Gastroesophageal sphincter (tissue), 4 donors: ENCODE measurements around the gene TLE2. TPM values are rescaled to one million over a fixed set of nuclear protein-coding genes. Genes with fewer than 3 reads are reported as not detected.
A peak's percentile ranks its signal among the peaks of the same experiment; 100 is the strongest.

Source experiments
- ATAC-seq: fragments of 150-250 bp; one replicate; pipeline ENCODE4 v1.9.1; 2016; ENCODE audit warnings: mild to moderate bottlenecking, moderate library complexity
- H3K27ac ChIP-seq, 4 donors: fragments of 200-600 bp; sonication (generic) in 3 of 4; 1 replicate in 3 of 4; 2 replicates in 1 of 4; pipeline ENCODE4 v1.5.1; 2016 to 2019
- H3K27me3 ChIP-seq: fragments of 200-600 bp; sonication (generic); one replicate; pipeline ENCODE4 v1.5.1; 2019
- H3K36me3 ChIP-seq, 2 donors: fragments of 200-600 bp; sonication (generic); one replicate each; pipeline ENCODE4 v1.5.1; 2019; ENCODE audit warnings: control low read depth in 1 of 2
- H3K4me1 ChIP-seq, 3 donors: fragments of 200-600 bp; sonication (generic); 1 replicate in 2 of 3; 2 replicates in 1 of 3; pipeline ENCODE4 v1.5.1; 2016 to 2019; ENCODE audit warnings: control low read depth in 2 of 3
- H3K4me3 ChIP-seq, 2 donors: fragments of 200-600 bp; sonication (generic); one replicate each; pipeline ENCODE4 v1.5.1; 2019; ENCODE audit warnings: mild to moderate bottlenecking in 1 of 2, moderate library complexity in 1 of 2
- H3K9me3 ChIP-seq, 3 donors: fragments of 200-600 bp; sonication (generic); one replicate each; pipeline ENCODE4 v1.5.1; 2017 to 2019; ENCODE audit warnings: control low read depth in 2 of 3
- CTCF ChIP-seq, 4 experiments: fragments of 200-600 bp in 2 of 4; fragments of 450-650 bp in 2 of 4; sonication (generic) in 1 of 4; IDR thresholded peaks; one replicate each; pipeline ENCODE4 v1.5.1; 2017 to 2019; ENCODE audit warnings: antibody characterized with exemption in 4 of 4, mild to moderate bottlenecking in 2 of 4, moderate library complexity in 2 of 4
- EP300 ChIP-seq: sonication (generic); formaldehyde crosslinking; IDR thresholded peaks from one replicate; pipeline ENCODE4 v1.6.1; 2017; ENCODE audit warnings: antibody characterized with exemption, mild to moderate bottlenecking
- POLR2A ChIP-seq, 2 donors: fragments of 450-650 bp; IDR thresholded peaks; one replicate each; pipeline ENCODE4 v1.6.1; 2017; ENCODE audit warnings: antibody characterized with exemption in 2 of 2, mild to moderate bottlenecking in 2 of 2, moderate library complexity in 1 of 2
- POLR2AphosphoS5 ChIP-seq: sonication (generic); formaldehyde crosslinking; IDR thresholded peaks from one replicate; pipeline ENCODE4 v1.6.1; 2017; ENCODE audit warnings: antibody characterized with exemption
- WGBS, 2 donors: methylation state at CpG; one replicate each; pipeline ENCODE4 v1.1.5; 2018; ENCODE audit warnings: low coverage in 1 of 2; 5-methylcytosine and 5-hydroxymethylcytosine counted together
- total RNA-seq, 4 donors: library from RNA; depleted of rRNA; stranded (reverse); fragments of >200 nt; gene quantifications; one replicate each; pipeline ENCODE4 v1.1.0, GENCODE V29; 2016

TLE2 gene
- total RNA-seq, 4 donors from 2014 or later, result 27.1 to 46.1 (median 34.4) TPM

DNA sequence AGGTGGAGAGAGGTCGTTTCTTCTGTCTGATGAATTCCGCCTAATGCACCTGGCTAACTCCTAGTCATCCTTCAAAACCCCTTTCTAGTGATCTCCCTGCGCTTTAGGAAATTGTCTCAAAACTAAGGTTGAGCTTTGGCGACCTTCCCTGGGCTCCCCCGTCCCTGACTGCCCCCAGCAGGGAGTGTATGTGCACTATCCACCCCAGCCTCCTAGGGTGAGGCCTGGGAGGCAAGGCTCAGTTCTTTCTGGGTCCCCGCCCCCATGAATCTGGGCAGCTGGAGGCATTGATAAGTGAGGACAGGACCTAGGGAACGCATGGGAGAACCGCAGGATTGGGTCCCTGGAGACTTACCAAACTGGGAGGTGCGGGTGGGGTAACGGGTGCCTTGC is 51.3 kb downstream of the TLE2 start:
- Histone ChIP-seq H3K4me1 (peaks cover 4 to 72% (median 44%) of the 10 kb centered on the region in 3 donors), H3K27ac (peak overlapping the region in 3 of 4 donors; percentile 57 to 76 (median 71)), H3K9me3 (no peaks in the 10 kb centered on the region), H3K4me3 (peak overlapping the region in 1 of 2 donors; percentile 53), H3K36me3 (no peaks in the 10 kb centered on the region), H3K27me3 (no peaks in the 10 kb centered on the region)
- TF ChIP-seq EP300 (no peak), CTCF (IDR thresholded peaks at IDR 0.05) (no peak), POLR2AphosphoS5 (no peak), POLR2A (IDR thresholded peaks at IDR 0.05) (no peak)
- WGBS, 2 donors, result 67 to 80% methylated on average over 1 to 7 of the region's 10 CpGs
- ATAC-seq, result no peak

- 0 to 1% methylated on average over 5 to 9 of the region's 51 CpGs for WGBS, 2 donors
- H3K4me1 ChIP-seq, result peaks cover 4 to 72% (median 45%) of the 10 kb centered on the region in 3 donors
- TF ChIP-seq POLR2A (IDR thresholded peaks at IDR 0.05) (no peak), POLR2AphosphoS5 (peak; percentile 53), EP300 (no peak), CTCF (IDR thresholded peaks at IDR 0.05) (no peak)
- no peaks in the 10 kb centered on the region for H3K36me3 ChIP-seq
- ATAC-seq, result peak; percentile 92
- H3K9me3 ChIP-seq, result no peaks in the 10 kb centered on the region
- H3K27me3 ChIP-seq, result no peaks in the 10 kb centered on the region
- H3K4me3 ChIP-seq, result peak within 1 kb of the TSS; percentile 33 to 53
- H3K27ac ChIP-seq, result peak within 1 kb of the TSS in 3 of 4 donors; percentile 57 to 76 (median 71)
Measured at GRCh38 chr19:2977001-2977745, 51.9 kb downstream of the TLE2 start, which contains the start of gene TLE6. Gene TLE6, plus strand, starts transcription at chr19:2977564. Its CDS starts 670 bp downstream, at chr19:2978234.

DNA sequence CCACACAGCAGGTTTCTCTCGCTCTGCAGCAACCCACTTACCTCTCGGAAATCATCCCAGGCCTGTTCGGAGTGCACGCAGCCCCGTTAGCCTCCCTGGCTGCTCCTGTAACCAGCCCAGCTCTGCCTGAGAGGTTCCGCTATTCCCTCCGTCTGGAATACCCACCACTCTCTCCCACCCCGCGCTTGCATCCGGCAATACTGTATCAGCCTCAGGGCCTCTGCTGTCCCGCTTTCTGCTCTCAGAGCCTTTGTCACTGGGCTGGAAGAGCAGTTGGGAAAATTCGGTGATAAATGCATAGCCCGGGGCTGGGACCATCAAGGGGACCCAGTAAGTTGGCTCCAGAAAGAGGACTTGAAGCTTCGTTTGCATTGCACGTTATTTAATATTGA is 52.5 kb downstream of the TLE2 start:
- 3 to 10% methylated on average over 9 to 11 of the region's 15 CpGs for WGBS, 2 donors
- no peaks in the 10 kb centered on the region for H3K9me3 ChIP-seq
- no peak for ATAC-seq
- H3K4me3 ChIP-seq, result peak overlapping the region; percentile 33 to 53
- H3K36me3 ChIP-seq, result no peaks in the 10 kb centered on the region
- peak overlapping the region in 3 of 4 donors; percentile 21 to 76 (median 57) for H3K27ac ChIP-seq
- peaks cover 4 to 72% (median 48%) of the 10 kb centered on the region in 3 donors for H3K4me1 ChIP-seq
- TF ChIP-seq EP300, result no peak
- no peak for TF ChIP-seq POLR2AphosphoS5
- no peak for TF ChIP-seq CTCF (IDR thresholded peaks at IDR 0.05)
- TF ChIP-seq POLR2A (IDR thresholded peaks at IDR 0.05), result no peak
- no peaks in the 10 kb centered on the region for H3K27me3 ChIP-seq

DNA sequence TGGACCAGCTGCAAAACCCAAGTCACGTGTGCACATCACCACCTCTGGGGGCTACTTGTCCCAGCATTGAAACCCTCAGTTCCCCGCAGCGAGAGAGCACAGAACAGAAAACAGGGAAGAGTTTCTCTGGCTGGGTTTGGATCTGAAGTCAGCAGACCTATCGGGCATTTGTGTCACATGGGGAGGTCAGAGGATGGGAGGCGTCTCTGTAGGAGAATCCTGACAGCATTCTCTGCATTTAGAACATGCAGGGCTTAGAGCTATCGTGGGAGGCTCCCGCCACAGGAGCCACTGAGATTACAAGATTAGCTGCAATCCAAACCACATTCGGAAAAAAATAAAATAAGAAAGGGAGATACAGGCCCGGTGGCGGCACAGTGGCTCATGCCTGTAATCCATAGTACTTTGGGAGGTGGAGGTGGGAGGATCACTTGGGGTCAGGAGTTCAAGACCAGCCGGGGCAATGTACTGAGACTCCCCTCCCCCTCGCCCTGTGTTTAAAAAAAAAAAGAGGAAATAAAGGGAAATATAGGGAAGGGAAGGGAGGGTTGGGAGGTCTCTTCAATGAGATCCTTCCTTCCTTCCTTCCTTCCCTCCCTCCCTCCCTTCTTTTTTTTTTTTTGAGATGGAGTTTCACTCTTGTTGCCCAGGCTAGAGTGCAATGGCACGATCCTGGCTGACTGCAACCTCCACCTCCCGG is 54.6 kb downstream of the TLE2 start:
- no peaks in the 10 kb centered on the region for H3K27me3 ChIP-seq
- 46 to 75% methylated on average over 4 to 9 of the region's 14 CpGs for WGBS, 2 donors
- H3K9me3 ChIP-seq, result no peaks in the 10 kb centered on the region
- no peak overlapping the region for H3K4me3 ChIP-seq
- ATAC-seq, result no peak
- H3K4me1 ChIP-seq, result peaks cover 4 to 89% (median 60%) of the 10 kb centered on the region in 3 donors
- peak overlapping the region; percentile 82 to 88 (median 85) for H3K27ac ChIP-seq
- no peaks in the 10 kb centered on the region for H3K36me3 ChIP-seq
- TF ChIP-seq POLR2AphosphoS5 (no peak), POLR2A (IDR thresholded peaks at IDR 0.05) (no peak), CTCF (IDR thresholded peaks at IDR 0.05) (no peak), EP300 (no peak)
